Transverse colon (tissue), 1 donor: ENCODE data around the gene CCDC188.

Experiments used
- EP300 ChIP-seq: sonication (generic); formaldehyde crosslinking; IDR thresholded peaks from one replicate; pipeline ENCODE4 v1.6.1; 2017; ENCODE audit warnings: antibody characterized with exemption, low read depth
- POLR2A ChIP-seq: fragments of 450-650 bp; IDR thresholded peaks from one replicate; pipeline ENCODE4 v1.6.1; 2016; ENCODE audit warnings: antibody characterized with exemption, mild to moderate bottlenecking, moderate library complexity

DNA sequence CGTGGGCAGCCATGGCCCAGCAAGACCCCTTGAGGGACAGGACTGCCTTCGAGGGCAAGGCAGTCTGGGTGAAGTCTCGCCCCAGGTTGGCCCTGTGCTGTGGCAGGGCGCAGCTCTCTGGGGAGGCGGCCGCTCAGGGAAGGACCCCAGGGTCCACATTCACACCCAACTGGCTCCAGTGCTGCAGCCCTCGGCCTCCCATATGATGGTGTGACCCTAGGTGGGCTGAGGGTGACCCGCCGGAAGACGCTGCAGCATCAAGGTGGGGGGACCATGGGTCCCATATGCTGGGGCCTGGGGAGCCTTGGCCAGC lies 28.0 kb upstream of the CCDC188 start:
- TF ChIP-seq EP300, result no peak
- no peak for TF ChIP-seq POLR2A
